ENCODE measurements around the gene EML2. TPM values are rescaled to one million over a fixed set of nuclear protein-coding genes. Genes with fewer than 3 reads are reported as not detected.

Gene EML2
- total and polyA plus RNA-seq, 2 of the 8 experiments (the other 6 are each of a cell fraction or from before 2014, with no cell fraction given): 28.8 to 29.4 TPM

GRCh38 chr19:45681391-45682015 is 42.3 kb upstream of the EML2 start:
- CTCF ChIA-PET (ENCODE audit: partially characterized antibody): interaction anchor here (0.6 to 9.6 kb wide), 25 partner anchors 10 to 201 kb away, joined by 3 to 98 read pairs (median 4); partner anchors contain the start of genes PPM1N, QPCTL, SIX5 and SNRPD2
- Histone ChIP-seq H3K4ac (replicated peaks; ENCODE audit: insufficient read length, low read depth, low read length) (no peak overlapping the region), H4K91ac (replicated peaks; ENCODE audit: insufficient read length, low read length) (no peak overlapping the region), H4K8ac (ENCODE audit: extremely low read depth, insufficient read depth, low read length) (peak overlapping the region; percentile 69; the same call in 1 of the 2 replicates), H3K36me3 (ENCODE audit: control insufficient read depth in 2 of 4, insufficient read depth in 4 of 4, low read length in 3 of 4) (peaks cover 0 to 24% (median 10%) of the 10 kb centered on the region in 4 experiments; a peak in 5 of 8 replicates), H3K14ac (ENCODE audit: insufficient read length) (no peak overlapping the region), H3K23ac (ENCODE audit: insufficient read length) (no peak overlapping the region), H3K79me1 (ENCODE audit: low read depth, low read length) (no peaks in the 10 kb centered on the region), H2BK5ac (ENCODE audit: low read depth, low read length) (no peak overlapping the region), H4K20me1 (replicated peaks in 1 of 2; ENCODE audit: control insufficient read depth in 1 of 2, insufficient read depth in 2 of 2, low read length in 2 of 2) (peaks cover 2 to 5% of the 10 kb centered on the region in 2 experiments), H4K5ac (ENCODE audit: insufficient read length, low read depth, low read length) (no peak overlapping the region), H3K4me2 (ENCODE audit: insufficient read depth in 1 of 2, low read depth in 2 of 2, low read length in 2 of 2) (peak overlapping the region; percentile 2 to 81; a peak in 3 of 4 replicates), H3K4me1 (replicated peaks in 1 of 4; ENCODE audit: control insufficient read depth in 3 of 4, insufficient read depth in 4 of 4, low read length in 3 of 4) (peaks cover 0 to 9% (median 5%) of the 10 kb centered on the region in 4 experiments; a peak in 5 of 7 replicates), H3K56ac (replicated peaks; ENCODE audit: insufficient read length, low read depth, low read length) (no peak overlapping the region), H2BK20ac (ENCODE audit: low read length) (no peak overlapping the region), H2AFZ (ENCODE audit: low read length) (no peak overlapping the region), H3K9me3 (ENCODE audit: insufficient read depth in 2 of 2, low read depth in 1 of 2, low read length in 1 of 2) (no peaks in the 10 kb centered on the region), H3K4me3 (ENCODE audit: extremely low read depth in 1 of 4, insufficient read depth in 2 of 4, low read depth in 3 of 4, low read length in 4 of 4) (peak overlapping the region in 3 of 4 experiments; percentile 11 to 57 (median 33); a peak in 4 of 8 replicates), H3K9ac (replicated peaks in 1 of 4; ENCODE audit: extremely low read depth in 1 of 4, low read depth in 3 of 4, low read length in 3 of 4) (no peak overlapping the region), H3K18ac (ENCODE audit: extremely low read depth, low read length) (no peak overlapping the region; the same call in 1 of the 2 replicates), H3K27ac (ENCODE audit: low read depth, low read length) (no peak overlapping the region), H2BK12ac (ENCODE audit: low read depth, low read length) (no peak overlapping the region), H2BK120ac (replicated peaks; ENCODE audit: low read depth, low read length) (no peak overlapping the region), H3K27me3 (replicated peaks in 1 of 4; ENCODE audit: control insufficient read depth in 3 of 4, extremely low read depth in 1 of 4, insufficient read depth in 3 of 4, low read length in 3 of 4) (peaks cover 0 to 8% (median 0%) of the 10 kb centered on the region in 4 experiments; a peak in 4 of 7 replicates), H3K23me2 (ENCODE audit: low read depth, low read length) (peaks cover 9% of the 10 kb centered on the region), H3K79me2 (ENCODE audit: control insufficient read depth in 1 of 2, insufficient read depth in 2 of 2, low read length in 2 of 2) (no peaks in the 10 kb centered on the region), H2BK15ac (ENCODE audit: low read length) (no peak overlapping the region), H2AK5ac (ENCODE audit: low read depth, low read length) (no peak overlapping the region)
- POLR2A ChIA-PET (ENCODE audit: partially characterized antibody): interaction anchor here (1.1 to 5.1 kb wide), 6 partner anchors 8 to 65 kb away, joined by 3 to 34 read pairs (median 4); partner anchors contain the start of genes QPCTL and SNRPD2
- 13% methylated on average over 48 of the region's 51 CpGs; no CpG with 5 or more reads in 1 of the 2 experiments for WGBS, 2 experiments (ENCODE audit: extremely low coverage in 1 of 2, insufficient coverage in 1 of 2, insufficient read length in 1 of 2, insufficient replicate concordance in 2 of 2, low coverage in 1 of 2, low lambda C conversion rate in 2 of 2, missing lambda C conversion rate in 1 of 2)
- DNase-seq (ENCODE audit: low read depth in 1 of 2, low spot score in 2 of 2) (peak in 1 of 2 experiments; percentile 95), FAIRE-seq (no peak)
- TF ChIP-seq YY1 (IDR thresholded peaks at IDR 0.05; ENCODE audit: low read depth, low read length) (peak; percentile 82; the same call in 1 of the 2 replicates), BRCA1 (IDR thresholded peaks at IDR 0.05; ENCODE audit: low read depth, low read length) (no peak), CREB1 (IDR thresholded peaks at IDR 0.05) (peak; percentile 56; the same call in 1 of the 2 replicates), GABPA (IDR thresholded peaks at IDR 0.05; ENCODE audit: borderline replicate concordance, insufficient read depth, low read length) (peak; percentile 63; the same call in 1 of the 2 replicates), FOSL1 (IDR thresholded peaks at IDR 0.05; ENCODE audit: insufficient read depth, low read depth, low read length) (no peak), CTBP2 (IDR thresholded peaks at IDR 0.05; ENCODE audit: borderline replicate concordance, insufficient read depth, insufficient read length, low read length) (no peak), TCF12 (IDR thresholded peaks at IDR 0.05; ENCODE audit: low read depth, low read length) (0 out of 2 replicates have a peak, but pooled peaks have one; percentile 72), NANOG (IDR thresholded peaks at IDR 0.05; ENCODE audit: insufficient read depth, low read depth, low read length, poor library complexity, severe bottlenecking) (peak; percentile 48), SIRT6 (IDR thresholded peaks at IDR 0.05; ENCODE audit: low read length) (no peak), RBBP5 (IDR thresholded peaks at IDR 0.05; ENCODE audit: borderline replicate concordance, low read depth, low read length) (no peak), EGR1 (IDR thresholded peaks at IDR 0.05; ENCODE audit: borderline replicate concordance, low read depth, low read length) (peak; percentile 27; the same call in 1 of the 2 replicates), SP2 (IDR thresholded peaks at IDR 0.05; ENCODE audit: low read length) (no peak)

All from H1 (cell line).